Endothelial cell of umbilical vein (primary cell): ENCODE data around the gene AP2B1. TPM values are rescaled to one million over a fixed set of nuclear protein-coding genes. Genes with fewer than 3 reads are reported as not detected.

ENCODE experiments used
- BruUV-seq: library from RNA; stranded (reverse); fragments of 400-500 nt; replicated peaks from 2 replicates; lab custom pipeline; 2021; lab: Mats Ljungman, UMichigan
- CTCF ChIA-PET: fragments of 300-600, 350-600 bp; sonication (Branson Sonifier 250); formaldehyde crosslinking; loops from one replicate; lab custom pipeline; 2021; ENCODE audit warnings: antibody characterized with exemption, inconsistent platforms; lab: Charles Lee
- POLR2A ChIA-PET: fragments of 300-600, 350-600 bp; sonication (Branson Sonifier 250); formaldehyde crosslinking; loops from one replicate; lab custom pipeline; 2021; ENCODE audit warnings: antibody characterized with exemption, inconsistent platforms; lab: Charles Lee
- DNase-seq: peaks from one replicate; pipeline ENCODE4 v3.0.0-alpha.2; 2011; ENCODE audit warnings: low read depth, low spot score
- FAIRE-seq: peaks from 2 replicates; lab custom pipeline; 2011; peaks lifted over from hg19 to GRCh38; lab: Jason Lieb, UNC
- H2AFZ ChIP-seq: 2 replicates; pipeline ENCODE4 v1.6.0; 2012; ENCODE audit warnings: low read depth, low read length, control low read depth, inconsistent platforms
- H3K27ac ChIP-seq: 2 replicates; pipeline ENCODE4 v1.5.1; 2011; ENCODE audit warnings: low read depth, mild to moderate bottlenecking, control low read depth, low read length, moderate library complexity; ENCODE audit not compliant: insufficient read depth
- H3K27me3 ChIP-seq, 2 experiments: 2 replicates each; pipeline versions ENCODE4 v1.6.0 to v1.6.1; 2011; ENCODE audit warnings: low read length in 2 of 2, mixed read lengths in 1 of 2; ENCODE audit not compliant: control insufficient read depth in 2 of 2, insufficient read depth in 2 of 2
- H3K36me3 ChIP-seq, 2 experiments: 2 replicates in 1 of 2; 3 replicates in 1 of 2; pipeline ENCODE4 v1.5.1; 2011; ENCODE audit warnings: low read length in 2 of 2, mild to moderate bottlenecking in 1 of 2, moderate library complexity in 1 of 2; ENCODE audit not compliant: control insufficient read depth in 2 of 2, insufficient read depth in 2 of 2; ENCODE audit errors: extremely low read depth in 1 of 2
- H3K4me1 ChIP-seq: 3 replicates; pipeline ENCODE4 v1.5.1; 2011; ENCODE audit warnings: mild to moderate bottlenecking, low read length; ENCODE audit not compliant: control insufficient read depth, insufficient read depth; ENCODE audit errors: extremely low read depth
- H3K4me2 ChIP-seq: 2 replicates; pipeline ENCODE4 v1.6.1; 2011; ENCODE audit warnings: low read length, control low read depth, mixed read lengths; ENCODE audit not compliant: insufficient read depth
- H3K4me3 ChIP-seq, 3 experiments: fragments of 200-600 bp in 1 of 3; sonication (generic), shearing (Covaris generic) in 1 of 3; replicated peaks in 1 of 3; 2 replicates each; pipeline ENCODE4 v1.5.1; 2011 to 2016; ENCODE audit warnings: control low read depth in 3 of 3, low read length in 3 of 3, mild to moderate bottlenecking in 2 of 3, inconsistent platforms in 1 of 3, low read depth in 1 of 3, moderate library complexity in 1 of 3; ENCODE audit not compliant: insufficient read depth in 1 of 3
- H3K79me2 ChIP-seq: 2 replicates; pipeline ENCODE4 v1.6.0; 2012; ENCODE audit warnings: low read length, inconsistent platforms; ENCODE audit not compliant: control insufficient read depth, insufficient read depth
- H3K9ac ChIP-seq: replicated peaks from 2 replicates; pipeline ENCODE3; 2011; ENCODE audit warnings: low read length, control low read depth; ENCODE audit not compliant: insufficient read depth; ENCODE audit errors: extremely low read depth
- H3K9me1 ChIP-seq: replicated peaks from 3 replicates; pipeline ENCODE4 v1.6.0; 2011; ENCODE audit warnings: mild to moderate bottlenecking, low read length; ENCODE audit not compliant: control insufficient read depth, insufficient read depth; ENCODE audit errors: extremely low read depth
- H3K9me3 ChIP-seq: replicated peaks from 2 replicates; pipeline ENCODE4 v1.5.1; 2012; ENCODE audit warnings: low read length, inconsistent platforms; ENCODE audit not compliant: control insufficient read depth, insufficient read depth
- H4K20me1 ChIP-seq: replicated peaks from 2 replicates; pipeline ENCODE3; 2011; ENCODE audit warnings: mild to moderate bottlenecking, low read length; ENCODE audit not compliant: control insufficient read depth, insufficient read depth; ENCODE audit errors: extremely low read depth
- CTCF ChIP-seq, 2 donors: IDR thresholded peaks; 1 replicate in 1 of 2; 2 replicates in 1 of 2; pipeline ENCODE4 v1.5.1; 2011; ENCODE audit warnings: low read length in 2 of 2, mild to moderate bottlenecking in 2 of 2, moderate library complexity in 2 of 2, control low read depth in 1 of 2, inconsistent platforms in 1 of 2, low read depth in 1 of 2; ENCODE audit not compliant: insufficient read depth in 1 of 2; ENCODE audit errors: extremely low read depth in 1 of 2
- EZH2 ChIP-seq: IDR thresholded peaks from 2 replicates; pipeline ENCODE4 v1.6.1; 2012; ENCODE audit warnings: borderline replicate concordance, low read depth, mild to moderate bottlenecking, moderate library complexity, low read length, inconsistent platforms; ENCODE audit not compliant: severe bottlenecking
- FOS ChIP-seq: IDR thresholded peaks from 2 replicates; pipeline ENCODE4 v1.6.1; 2011; ENCODE audit warnings: mild to moderate bottlenecking, low read length, moderate library complexity, borderline replicate concordance; ENCODE audit not compliant: insufficient read depth
- GATA2 ChIP-seq: IDR thresholded peaks from 2 replicates; pipeline ENCODE4 v1.7.0; 2011; ENCODE audit warnings: low read depth, mild to moderate bottlenecking, moderate library complexity, mixed read lengths, low read length; ENCODE audit not compliant: insufficient read length, insufficient read depth
- JUN ChIP-seq: IDR thresholded peaks from 2 replicates; pipeline ENCODE4 v1.6.1; 2011; ENCODE audit warnings: borderline replicate concordance, low read depth; ENCODE audit not compliant: insufficient read length, insufficient read depth
- MYC ChIP-seq: IDR thresholded peaks from one replicate; pipeline ENCODE4 v1.6.1; 2011; ENCODE audit warnings: mild to moderate bottlenecking, low read depth, low read length
- POLR2A ChIP-seq: IDR thresholded peaks from 2 replicates; pipeline ENCODE4 v1.6.1; 2012; ENCODE audit warnings: low read depth, mild to moderate bottlenecking, control low read depth, low read length
- POLR2AphosphoS5 ChIP-seq: IDR thresholded peaks from 2 replicates; pipeline ENCODE4 v1.6.1; 2012; ENCODE audit warnings: low read depth, mild to moderate bottlenecking, control low read depth, low read length, moderate library complexity; ENCODE audit not compliant: insufficient read depth
- dilution Hi-C: fragments of 300-500 bp; cut with MboI; formaldehyde crosslinking; loops from one replicate; pipeline ENCODE4 v1.15.0; 2019; ENCODE audit warnings: low sequenced_read_pairs; ENCODE audit not compliant: extremely low pct_ligation_motif_present
- intact Hi-C: fragments of 100-400 bp; cut with micrococcal nuclease; formaldehyde crosslinking; loops from one replicate; pipeline ENCODE4 v1.10.0; 2022
- polyA plus RNA-seq, 4 experiments: library from polyadenylated mRNA; depleted of rRNA in 3 of 4; stranded (reverse) in 3 of 4; unstranded in 1 of 4; fragments of >200 nt; gene quantifications; 2 replicates each; pipeline versions ENCODE4 v1.2.1 to v1.2.3, GENCODE V29; 2011 to 2012; ENCODE audit warnings: missing spikeins in 1 of 4
- total RNA-seq: library from RNA; stranded (reverse); gene quantifications from 2 replicates; pipeline ENCODE4 v1.2.3, GENCODE V29; 2021
- TF ChIP-seq, protein P1 (sequence below): IDR thresholded peaks from 2 replicates; pipeline ENCODE4 v1.6.1; 2011; ENCODE audit not compliant: insufficient read depth, insufficient read length

The AP2B1 gene
- total and polyA plus RNA-seq, 2 donors (not counting 3 experiments of a cell fraction or from before 2014, with no cell fraction given), result 106 to 198 TPM

- TF ChIP-seq POLR2A, result no peak
- TF ChIP-seq, protein P1, sequence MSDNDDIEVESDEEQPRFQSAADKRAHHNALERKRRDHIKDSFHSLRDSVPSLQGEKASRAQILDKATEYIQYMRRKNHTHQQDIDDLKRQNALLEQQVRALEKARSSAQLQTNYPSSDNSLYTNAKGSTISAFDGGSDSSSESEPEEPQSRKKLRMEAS, result no peak
- no peak for TF ChIP-seq MYC
- TF ChIP-seq GATA2, result no peak
- TF ChIP-seq JUN, result no peak
- TF ChIP-seq EZH2, result no peak
- no peak for TF ChIP-seq FOS
- TF ChIP-seq CTCF (IDR thresholded peaks at IDR 0.05; ENCODE audit: extremely low read depth in 1 of 2, insufficient read depth in 1 of 2, low read depth in 1 of 2, low read length in 2 of 2), result no peak
- no peak for TF ChIP-seq POLR2AphosphoS5
- H3K27me3 ChIP-seq, result no peaks in the 10 kb centered on the region
- H3K79me2 ChIP-seq, result no peaks in the 10 kb centered on the region
- H3K4me1 ChIP-seq, result peaks cover 4% of the 10 kb centered on the region
- no peak for FAIRE-seq
- no TSS peak for BruUV-seq
- no peaks in the 10 kb centered on the region for H3K9me1 ChIP-seq
- no peaks in the 10 kb centered on the region for H3K9me3 ChIP-seq
- no peak for DNase-seq
- H3K4me3 ChIP-seq, result no peak overlapping the region
- ChIA-PET CTCF (interaction anchor here (1.0 to 1.9 kb wide), 3 partner anchors 13 to 61 kb away, joined by 3 to 6 read pairs (median 4); no protein-coding TSS in a partner anchor), POLR2A (interaction anchor here (0.5 kb wide), 1 partner anchor 25 kb away, joined by 3 read pairs; no protein-coding TSS in a partner anchor)
- intact Hi-C loops, result no loop called here
- H4K20me1 ChIP-seq, result no peaks in the 10 kb centered on the region
- no peak overlapping the region for H2AFZ ChIP-seq
- H3K36me3 ChIP-seq, result peaks cover 16 to 26% of the 10 kb centered on the region in 2 experiments
- no peak overlapping the region for H3K27ac ChIP-seq
- no peak overlapping the region for H3K9ac ChIP-seq
- no peak overlapping the region for H3K4me2 ChIP-seq
- dilution Hi-C loops, result loop anchor here (25.0 kb wide), 1 partner anchor 114 kb away; no protein-coding TSS in a partner anchor
Observed at GRCh38 chr17:35726127-35726952, 139.2 kb downstream of the AP2B1 start.
